OCI-LY7 (cell line): Measurements from ENCODE around the gene AMFR.

Experiments used
- CTCF ChIP-seq: fragments of 200-600 bp; sonication (generic); conservative IDR thresholded peaks from 2 replicates; pipeline ENCODE4 v1.5.1; 2014; ENCODE audit warnings: mild to moderate bottlenecking, antibody characterized with exemption, low read length, moderate library complexity, mixed read lengths
- EZH2phosphoT487 ChIP-seq: fragments of 200-600 bp; sonication (generic); IDR thresholded peaks from 2 replicates; pipeline ENCODE4 v1.6.1; 2018; ENCODE audit warnings: low read depth, borderline replicate concordance, mild to moderate bottlenecking, mixed run types, antibody characterized with exemption, low read length, moderate library complexity, mixed read lengths

DNA sequence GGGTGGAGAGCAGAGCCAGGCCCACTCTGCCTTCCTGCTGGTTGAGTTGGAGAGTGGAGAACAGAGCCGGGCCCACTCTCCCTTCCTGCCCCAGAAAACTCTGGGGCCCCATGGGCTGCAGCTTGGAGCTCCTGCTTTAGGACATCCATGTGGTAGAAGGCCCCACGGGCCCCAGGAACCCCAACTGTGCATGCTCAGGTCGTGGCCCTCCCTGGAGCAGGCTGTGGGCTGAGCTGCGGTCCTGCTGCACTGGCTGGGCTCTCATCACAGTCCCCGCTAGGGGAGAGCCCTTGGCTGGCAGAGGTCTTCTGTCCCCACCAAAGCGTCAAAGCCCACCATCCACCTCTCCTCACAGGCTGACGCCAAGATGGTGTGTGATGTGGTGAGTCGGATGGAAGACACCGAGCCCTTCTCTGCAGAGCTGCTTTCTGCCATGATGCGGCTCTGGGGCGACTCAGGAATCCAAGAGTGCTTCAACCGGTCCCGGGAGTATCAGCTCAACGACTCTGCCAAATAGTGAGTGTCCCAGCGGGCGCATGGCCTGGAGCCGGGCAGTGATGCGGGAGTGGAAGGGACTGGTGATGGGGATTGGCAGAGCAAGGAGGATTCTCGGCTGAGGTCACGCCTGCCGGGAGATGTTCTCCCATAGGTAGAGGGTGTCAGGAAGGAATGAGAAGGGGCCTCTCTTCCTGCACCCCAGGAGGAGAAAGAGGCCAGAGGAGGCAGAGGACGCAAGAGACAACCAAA is 96.9 kb downstream of the AMFR start:
- TF ChIP-seq CTCF (no peak), EZH2phosphoT487 (no peak)
